ENCODE data around the gene MRPL12. TPM values are rescaled to one million over a fixed set of nuclear protein-coding genes. Genes with fewer than 3 reads are reported as not detected.

Gene MRPL12
- total and polyA plus RNA-seq, 9 of the 15 experiments (the other 6 are each of a cell fraction or from before 2014, with no cell fraction given) = 0.94 to 338 (median 100) TPM

DNA sequence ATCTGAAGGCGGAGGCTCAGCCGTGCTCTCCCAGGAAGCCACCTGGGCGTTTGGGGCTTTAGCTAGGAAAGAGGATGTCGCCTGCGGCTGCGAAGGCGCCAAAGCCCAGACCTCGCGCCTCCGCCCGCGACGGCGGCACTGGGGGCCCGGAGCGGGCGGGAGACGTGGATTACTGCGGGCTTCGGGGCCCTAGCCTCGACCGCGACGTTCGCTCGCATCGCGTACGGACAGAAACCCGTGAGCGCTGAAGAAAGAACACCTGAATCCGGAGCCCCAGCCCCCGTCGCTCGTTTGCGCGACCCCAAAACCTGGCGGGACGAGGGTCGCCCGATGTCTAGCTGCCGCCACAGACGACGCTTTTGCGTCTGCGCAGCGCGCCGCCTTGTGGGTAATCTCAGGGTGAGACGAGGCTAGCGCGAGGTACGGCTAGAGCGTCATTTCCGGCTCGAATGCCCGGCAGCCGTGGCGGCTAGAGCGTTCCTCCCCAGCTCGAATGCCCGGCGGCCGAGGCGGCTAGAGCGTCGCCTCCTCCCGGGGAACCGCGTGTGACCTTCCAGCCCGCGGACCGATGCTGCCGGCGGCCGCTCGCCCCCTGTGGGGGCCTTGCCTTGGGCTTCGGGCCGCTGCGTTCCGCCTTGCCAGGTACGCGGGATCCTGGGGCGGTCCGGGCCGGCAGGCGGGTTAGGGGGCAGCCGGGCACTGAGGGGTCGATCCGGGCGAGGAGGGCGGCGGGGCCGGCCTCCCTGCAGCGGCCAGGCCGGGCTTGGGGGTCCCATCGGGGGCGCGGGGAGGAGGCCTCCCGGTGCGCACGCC lies at the start of gene MRPL12 (continued):
- TF ChIP-seq, protein P1, sequence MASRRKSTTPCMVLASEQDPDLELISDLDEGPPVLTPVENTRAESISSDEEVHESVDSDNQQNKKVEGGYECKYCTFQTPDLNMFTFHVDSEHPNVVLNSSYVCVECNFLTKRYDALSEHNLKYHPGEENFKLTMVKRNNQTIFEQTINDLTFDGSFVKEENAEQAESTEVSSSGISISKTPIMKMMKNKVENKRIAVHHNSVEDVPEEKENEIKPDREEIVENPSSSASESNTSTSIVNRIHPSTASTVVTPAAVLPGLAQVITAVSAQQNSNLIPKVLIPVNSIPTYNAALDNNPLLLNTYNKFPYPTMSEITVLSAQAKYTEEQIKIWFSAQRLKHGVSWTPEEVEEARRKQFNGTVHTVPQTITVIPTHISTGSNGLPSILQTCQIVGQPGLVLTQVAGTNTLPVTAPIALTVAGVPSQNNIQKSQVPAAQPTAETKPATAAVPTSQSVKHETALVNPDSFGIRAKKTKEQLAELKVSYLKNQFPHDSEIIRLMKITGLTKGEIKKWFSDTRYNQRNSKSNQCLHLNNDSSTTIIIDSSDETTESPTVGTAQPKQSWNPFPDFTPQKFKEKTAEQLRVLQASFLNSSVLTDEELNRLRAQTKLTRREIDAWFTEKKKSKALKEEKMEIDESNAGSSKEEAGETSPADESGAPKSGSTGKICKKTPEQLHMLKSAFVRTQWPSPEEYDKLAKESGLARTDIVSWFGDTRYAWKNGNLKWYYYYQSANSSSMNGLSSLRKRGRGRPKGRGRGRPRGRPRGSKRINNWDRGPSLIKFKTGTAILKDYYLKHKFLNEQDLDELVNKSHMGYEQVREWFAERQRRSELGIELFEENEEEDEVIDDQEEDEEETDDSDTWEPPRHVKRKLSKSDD (conservative IDR thresholded peaks at IDR 0.05; ENCODE audit: low read length) = no peak
- no peak for TF ChIP-seq PYGO2 (tag; IDR thresholded peaks at IDR 0.05)
- TF ChIP-seq, protein P2, sequence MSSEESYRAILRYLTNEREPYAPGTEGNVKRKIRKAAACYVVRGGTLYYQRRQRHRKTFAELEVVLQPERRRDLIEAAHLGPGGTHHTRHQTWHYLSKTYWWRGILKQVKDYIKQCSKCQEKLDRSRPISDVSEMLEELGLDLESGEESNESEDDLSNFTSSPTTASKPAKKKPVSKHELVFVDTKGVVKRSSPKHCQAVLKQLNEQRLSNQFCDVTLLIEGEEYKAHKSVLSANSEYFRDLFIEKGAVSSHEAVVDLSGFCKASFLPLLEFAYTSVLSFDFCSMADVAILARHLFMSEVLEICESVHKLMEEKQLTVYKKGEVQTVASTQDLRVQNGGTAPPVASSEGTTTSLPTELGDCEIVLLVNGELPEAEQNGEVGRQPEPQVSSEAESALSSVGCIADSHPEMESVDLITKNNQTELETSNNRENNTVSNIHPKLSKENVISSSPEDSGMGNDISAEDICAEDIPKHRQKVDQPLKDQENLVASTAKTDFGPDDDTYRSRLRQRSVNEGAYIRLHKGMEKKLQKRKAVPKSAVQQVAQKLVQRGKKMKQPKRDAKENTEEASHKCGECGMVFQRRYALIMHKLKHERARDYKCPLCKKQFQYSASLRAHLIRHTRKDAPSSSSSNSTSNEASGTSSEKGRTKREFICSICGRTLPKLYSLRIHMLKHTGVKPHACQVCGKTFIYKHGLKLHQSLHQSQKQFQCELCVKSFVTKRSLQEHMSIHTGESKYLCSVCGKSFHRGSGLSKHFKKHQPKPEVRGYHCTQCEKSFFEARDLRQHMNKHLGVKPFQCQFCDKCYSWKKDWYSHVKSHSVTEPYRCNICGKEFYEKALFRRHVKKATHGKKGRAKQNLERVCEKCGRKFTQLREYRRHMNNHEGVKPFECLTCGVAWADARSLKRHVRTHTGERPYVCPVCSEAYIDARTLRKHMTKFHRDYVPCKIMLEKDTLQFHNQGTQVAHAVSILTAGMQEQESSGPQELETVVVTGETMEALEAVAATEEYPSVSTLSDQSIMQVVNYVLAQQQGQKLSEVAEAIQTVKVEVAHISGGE (CRISPR knock-in tag; IDR thresholded peaks at IDR 0.05) = no peak; a peak in 2 of 6 replicates
- TF ChIP-seq TCF7 (IDR thresholded peaks at IDR 0.05; ENCODE audit: borderline replicate concordance) = no peak
- TF ChIP-seq NFE2 (IDR thresholded peaks at IDR 0.05; ENCODE audit: low read depth) = 0 out of 2 replicates have a peak, but pooled peaks have one; percentile 22
- TF ChIP-seq, protein P3, sequence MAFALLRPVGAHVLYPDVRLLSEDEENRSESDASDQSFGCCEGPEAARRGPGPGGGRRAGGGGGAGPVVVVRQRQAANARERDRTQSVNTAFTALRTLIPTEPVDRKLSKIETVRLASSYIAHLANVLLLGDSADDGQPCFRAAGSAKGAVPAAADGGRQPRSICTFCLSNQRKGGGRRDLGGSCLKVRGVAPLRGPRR (CRISPR knock-in tag; IDR thresholded peaks at IDR 0.05) = no peak
- no peak for TF ChIP-seq IFI16 (CRISPR knock-in tag; IDR thresholded peaks at IDR 0.05)
- TF ChIP-seq, protein P4, sequence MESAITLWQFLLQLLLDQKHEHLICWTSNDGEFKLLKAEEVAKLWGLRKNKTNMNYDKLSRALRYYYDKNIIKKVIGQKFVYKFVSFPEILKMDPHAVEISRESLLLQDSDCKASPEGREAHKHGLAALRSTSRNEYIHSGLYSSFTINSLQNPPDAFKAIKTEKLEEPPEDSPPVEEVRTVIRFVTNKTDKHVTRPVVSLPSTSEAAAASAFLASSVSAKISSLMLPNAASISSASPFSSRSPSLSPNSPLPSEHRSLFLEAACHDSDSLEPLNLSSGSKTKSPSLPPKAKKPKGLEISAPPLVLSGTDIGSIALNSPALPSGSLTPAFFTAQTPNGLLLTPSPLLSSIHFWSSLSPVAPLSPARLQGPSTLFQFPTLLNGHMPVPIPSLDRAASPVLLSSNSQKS (CRISPR knock-in tag; IDR thresholded peaks at IDR 0.05) = no peak
- peak; percentile 87 for TF ChIP-seq ZZZ3 (IDR thresholded peaks at IDR 0.05)
- TF ChIP-seq, protein P5, sequence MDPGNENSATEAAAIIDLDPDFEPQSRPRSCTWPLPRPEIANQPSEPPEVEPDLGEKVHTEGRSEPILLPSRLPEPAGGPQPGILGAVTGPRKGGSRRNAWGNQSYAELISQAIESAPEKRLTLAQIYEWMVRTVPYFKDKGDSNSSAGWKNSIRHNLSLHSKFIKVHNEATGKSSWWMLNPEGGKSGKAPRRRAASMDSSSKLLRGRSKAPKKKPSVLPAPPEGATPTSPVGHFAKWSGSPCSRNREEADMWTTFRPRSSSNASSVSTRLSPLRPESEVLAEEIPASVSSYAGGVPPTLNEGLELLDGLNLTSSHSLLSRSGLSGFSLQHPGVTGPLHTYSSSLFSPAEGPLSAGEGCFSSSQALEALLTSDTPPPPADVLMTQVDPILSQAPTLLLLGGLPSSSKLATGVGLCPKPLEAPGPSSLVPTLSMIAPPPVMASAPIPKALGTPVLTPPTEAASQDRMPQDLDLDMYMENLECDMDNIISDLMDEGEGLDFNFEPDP (CRISPR knock-in tag; IDR thresholded peaks at IDR 0.05) = no peak
- no peak for TF ChIP-seq NELFE (IDR thresholded peaks at IDR 0.05; ENCODE audit: insufficient read depth, insufficient read length)
- no peak for TF ChIP-seq GTF2A2 (tag; IDR thresholded peaks at IDR 0.05)
- TF ChIP-seq FOXA3 (CRISPR knock-in tag; conservative IDR thresholded peaks at IDR 0.05 in 1 of 2, IDR thresholded peaks at IDR 0.05 in 1 of 2) = no peak
- peak; percentile 87 for TF ChIP-seq PHF8 (IDR thresholded peaks at IDR 0.05; ENCODE audit: borderline replicate concordance, low read length)
- no peak for TF ChIP-seq NFYB (IDR thresholded peaks at IDR 0.05; ENCODE audit: extremely low read depth, insufficient read length)
- TF ChIP-seq ZKSCAN8 (CRISPR knock-in tag; IDR thresholded peaks at IDR 0.05) = no peak
- TF ChIP-seq ZNF830 (CRISPR knock-in tag; IDR thresholded peaks at IDR 0.05) = no peak
- no peak for TF ChIP-seq ZKSCAN1 (IDR thresholded peaks at IDR 0.05; ENCODE audit: low read depth, low read length)
